IMR-90 (cell line): ENCODE measurements around the gene ASTN2. TPM values are rescaled to one million over a fixed set of nuclear protein-coding genes. Genes with fewer than 3 reads are reported as not detected.

Source experiments
- ATAC-seq: fragments of 200-7000 bp; cut with Tn5 transposase; 2 replicates; pipeline ENCODE4 v1.9.1; 2020; ENCODE audit warnings: low read depth, mild to moderate bottlenecking, moderate library complexity
- BruUV-seq: library from RNA; stranded (reverse); fragments of 400-500 nt; replicated peaks from 2 replicates; lab custom pipeline; 2021; lab: Mats Ljungman, UMichigan
- CTCF ChIA-PET: fragments of 300-600 bp; formaldehyde crosslinking; extraction: SDS; loops from one replicate; lab custom pipeline; 2021; ENCODE audit warnings: antibody characterized with exemption; lab: Yijun Ruan, JAX
- POLR2A ChIA-PET: fragments of 300-600 bp; sonication (Branson Sonifier 250); formaldehyde crosslinking; loops from one replicate; lab custom pipeline; 2022; ENCODE audit warnings: antibody characterized with exemption; ENCODE audit not compliant: unreplicated experiment; lab: Charles Lee
- DNase-seq: peaks from one replicate; pipeline ENCODE4 v3.0.0; 2013
- H2AFZ ChIP-seq: replicated peaks from 2 replicates; pipeline ENCODE3; 2013; ENCODE audit warnings: low read length, mild to moderate bottlenecking; ENCODE audit not compliant: poor library complexity
- H2AK5ac ChIP-seq: 2 replicates; pipeline ENCODE4 v1.6.1; 2013; ENCODE audit warnings: low read depth, low read length, inconsistent platforms
- H2AK9ac ChIP-seq: replicated peaks from 2 replicates; pipeline ENCODE3; 2013; ENCODE audit warnings: mild to moderate bottlenecking, low read depth, low read length, moderate library complexity; ENCODE audit not compliant: poor library complexity
- H2BK120ac ChIP-seq: 2 replicates; pipeline ENCODE4 v1.6.1; 2013; ENCODE audit warnings: low read depth, low read length, inconsistent platforms
- H2BK15ac ChIP-seq: 3 replicates; pipeline ENCODE4 v1.6.1; 2013; ENCODE audit warnings: low read depth, low read length, inconsistent platforms
- H2BK20ac ChIP-seq: 2 replicates; pipeline ENCODE4 v1.6.1; 2013; ENCODE audit warnings: low read depth, mild to moderate bottlenecking, inconsistent platforms, low read length, moderate library complexity
- H2BK5ac ChIP-seq: 2 replicates; pipeline ENCODE4 v1.6.1; 2013; ENCODE audit warnings: mild to moderate bottlenecking, low read depth, low read length, inconsistent platforms; ENCODE audit not compliant: poor library complexity, severe bottlenecking
- H3K14ac ChIP-seq: replicated peaks from 2 replicates; pipeline ENCODE4 v1.6.1; 2013; ENCODE audit warnings: low read depth, low read length, inconsistent platforms
- H3K18ac ChIP-seq: 2 replicates; pipeline ENCODE4 v1.6.1; 2013; ENCODE audit warnings: low read depth, low read length, control low read depth
- H3K23ac ChIP-seq: 2 replicates; pipeline ENCODE4 v1.6.1; 2013; ENCODE audit warnings: low read depth, low read length, inconsistent platforms
- H3K27ac ChIP-seq: 2 replicates; pipeline ENCODE4 v1.5.1; 2013; ENCODE audit warnings: mild to moderate bottlenecking, control low read depth, low read length; ENCODE audit not compliant: insufficient read depth
- H3K27me3 ChIP-seq: 2 replicates; pipeline ENCODE4 v1.6.1; 2013; ENCODE audit warnings: low read length; ENCODE audit not compliant: control insufficient read depth, insufficient read depth
- H3K36me3 ChIP-seq: 2 replicates; pipeline ENCODE4 v1.6.1; 2013; ENCODE audit warnings: low read length, mixed read lengths; ENCODE audit not compliant: control insufficient read depth, insufficient read depth
- H3K4ac ChIP-seq: 2 replicates; pipeline ENCODE4 v1.6.1; 2013; ENCODE audit warnings: low read depth, low read length, inconsistent platforms
- H3K4me1 ChIP-seq: 2 replicates; pipeline ENCODE4 v1.6.1; 2013; ENCODE audit warnings: low read length, mixed read lengths; ENCODE audit not compliant: control insufficient read depth, insufficient read depth
- H3K4me2 ChIP-seq: 2 replicates; pipeline ENCODE4 v1.6.1; 2013; ENCODE audit warnings: low read depth, mild to moderate bottlenecking, control low read depth, low read length, moderate library complexity
- H3K4me3 ChIP-seq: 2 replicates; pipeline ENCODE4 v1.5.1; 2013; ENCODE audit warnings: low read depth, mild to moderate bottlenecking, control low read depth, low read length, moderate library complexity; ENCODE audit not compliant: insufficient read depth
- H3K56ac ChIP-seq: 2 replicates; pipeline ENCODE4 v1.6.1; 2013; ENCODE audit warnings: low read length, inconsistent platforms; ENCODE audit not compliant: insufficient read depth; ENCODE audit errors: extremely low read depth
- H3K79me1 ChIP-seq, 2 experiments: 2 replicates each; pipeline ENCODE4 v1.6.1; 2013; ENCODE audit warnings: low read length in 2 of 2, inconsistent platforms in 1 of 2, low read depth in 1 of 2
- H3K9ac ChIP-seq: 2 replicates; pipeline ENCODE4 v1.6.1; 2013; ENCODE audit warnings: low read depth, low read length, control low read depth
- H3K9me1 ChIP-seq: 2 replicates; pipeline ENCODE4 v1.6.1; 2013; ENCODE audit warnings: low read length, inconsistent platforms; ENCODE audit not compliant: insufficient read depth
- H3K9me3 ChIP-seq: 2 replicates; pipeline ENCODE4 v1.6.1; 2013; ENCODE audit warnings: low read length; ENCODE audit not compliant: control insufficient read depth, insufficient read depth
- H4K20me1 ChIP-seq: 2 replicates; pipeline ENCODE4 v1.6.1; 2013; ENCODE audit warnings: low read length, inconsistent platforms; ENCODE audit not compliant: insufficient read depth
- H4K5ac ChIP-seq: 2 replicates; pipeline ENCODE4 v1.6.1; 2013; ENCODE audit warnings: mild to moderate bottlenecking, low read depth, low read length, control low read depth
- H4K8ac ChIP-seq, 2 experiments: 2 replicates each; pipeline ENCODE4 v1.6.1; 2013; ENCODE audit warnings: low read depth in 2 of 2, low read length in 2 of 2, control low read depth in 1 of 2, inconsistent platforms in 1 of 2
- H4K91ac ChIP-seq: 2 replicates; pipeline ENCODE4 v1.6.1; 2013; ENCODE audit warnings: low read depth, low read length, inconsistent platforms; ENCODE audit not compliant: insufficient read depth
- BHLHE40 ChIP-seq: fragments of 150-350 bp; IDR thresholded peaks from 2 replicates; pipeline ENCODE4 v1.6.1; 2016; ENCODE audit warnings: mild to moderate bottlenecking, low read depth, low read length
- CEBPB ChIP-seq: IDR thresholded peaks from 2 replicates; pipeline ENCODE4 v1.6.1; 2012; ENCODE audit warnings: low read depth, low read length, improper control_type of control experiment
- CTCF ChIP-seq: conservative IDR thresholded peaks from 2 replicates; pipeline ENCODE4 v1.5.1; 2012; ENCODE audit warnings: mild to moderate bottlenecking, low read depth, low read length, improper control_type of control experiment
- FOS ChIP-seq: fragments of 150-350 bp; IDR thresholded peaks from 2 replicates; pipeline ENCODE4 v1.6.1; 2016; ENCODE audit warnings: low read depth, low read length
- MAFK ChIP-seq: IDR thresholded peaks from 2 replicates; pipeline ENCODE4 v1.6.1; 2012; ENCODE audit warnings: low read depth, low read length, improper control_type of control experiment
- MAZ ChIP-seq: IDR thresholded peaks from 2 replicates; pipeline ENCODE4 v1.6.1; 2012; ENCODE audit warnings: low read depth, mild to moderate bottlenecking, low read length, improper control_type of control experiment, moderate library complexity, borderline replicate concordance
- MXI1 ChIP-seq: IDR thresholded peaks from 2 replicates; pipeline ENCODE4 v1.6.1; 2012; ENCODE audit warnings: low read depth, mild to moderate bottlenecking, low read length, moderate library complexity, borderline replicate concordance
- RAD21 ChIP-seq: IDR thresholded peaks from 2 replicates; pipeline ENCODE4 v1.6.1; 2012; ENCODE audit warnings: low read length, improper control_type of control experiment
- RFX5 ChIP-seq: IDR thresholded peaks from 2 replicates; pipeline ENCODE4 v1.8.0; 2012; ENCODE audit warnings: low read depth, mild to moderate bottlenecking, low read length, moderate library complexity
- SMC3 ChIP-seq: fragments of 150-350 bp; IDR thresholded peaks from 2 replicates; pipeline ENCODE4 v1.6.1; 2016; ENCODE audit warnings: low read depth, mild to moderate bottlenecking, antibody characterized with exemption, low read length, moderate library complexity
- WGBS, 2 experiments: methylation state at CpG; one replicate each; pipeline versions ENCODE4 v1.1.5 to v1.1.7; 2013; ENCODE audit warnings: missing lambda C conversion rate in 2 of 2; ENCODE audit not compliant: insufficient read length in 1 of 2; ENCODE audit errors: extremely low coverage in 2 of 2; 5-methylcytosine and 5-hydroxymethylcytosine counted together
- dilution Hi-C: fragments of 300-500 bp; cut with HindIII; formaldehyde crosslinking; loops from one replicate; pipeline ENCODE4 v1.14.3; 2018; ENCODE audit warnings: low sequenced_read_pairs; ENCODE audit not compliant: unreplicated experiment
- in situ Hi-C: fragments of 300-500 bp; cut with MboI; formaldehyde crosslinking; loops from 3 replicates; pipeline ENCODE4 v1.14.3; 2019; ENCODE audit warnings: low sequenced_read_pairs, inconsistent platforms, mixed read lengths
- intact Hi-C: fragments of 100-400 bp; cut with micrococcal nuclease; formaldehyde crosslinking; loops from 2 replicates; pipeline ENCODE4 v1.10.0; 2022
- polyA plus RNA-seq, 3 experiments: library from polyadenylated mRNA; depleted of rRNA; stranded (reverse); fragments of >200 nt; gene quantifications; 2 replicates each; pipeline ENCODE4 v1.2.3, GENCODE V29; 2012; ENCODE audit warnings: low replicate concordance in 1 of 3
- total RNA-seq: library from RNA; depleted of rRNA; stranded (reverse); fragments of >200 nt; gene quantifications from 2 replicates; pipeline ENCODE4 v1.2.3, GENCODE V29; 2012
- TF ChIP-seq, protein P1 (sequence below): fragments of 150-350 bp; IDR thresholded peaks from 2 replicates; pipeline ENCODE4 v1.6.1; 2016; ENCODE audit warnings: low read depth, mild to moderate bottlenecking, low read length, moderate library complexity, borderline replicate concordance

Gene ASTN2
- total and polyA plus RNA-seq, 2 of the 4 experiments (the other 2 are of a cell fraction): 3.8 to 6.8 TPM

- intact Hi-C loops: no loop called here
- Histone ChIP-seq H3K56ac (no peak overlapping the region), H3K4me2 (no peak overlapping the region), H4K91ac (no peak overlapping the region), H3K23ac (no peak overlapping the region), H3K18ac (no peak overlapping the region), H3K9ac (no peak overlapping the region), H3K27ac (no peak overlapping the region), H4K5ac (no peak overlapping the region), H3K9me1 (no peaks in the 10 kb centered on the region), H2AFZ (no peak overlapping the region), H4K20me1 (no peaks in the 10 kb centered on the region), H3K27me3 (no peaks in the 10 kb centered on the region), H3K4me1 (no peaks in the 10 kb centered on the region), H3K4me3 (no peak overlapping the region), H2BK15ac (no peak overlapping the region), H2BK20ac (no peak overlapping the region), H3K14ac (no peak overlapping the region), H3K79me1 (no peaks in the 10 kb centered on the region), H2BK120ac (no peak overlapping the region), H3K36me3 (no peaks in the 10 kb centered on the region), H2AK9ac (no peak overlapping the region), H3K4ac (no peak overlapping the region), H4K8ac (no peak overlapping the region), H3K9me3 (no peaks in the 10 kb centered on the region), H2BK5ac (no peak overlapping the region), H2AK5ac (no peak overlapping the region)
- dilution Hi-C loops: no loop called here
- DNase-seq (no peak), ATAC-seq (no peak)
- TF ChIP-seq MAZ (no peak), FOS (no peak), RAD21 (no peak), CEBPB (no peak), MAFK (no peak), CTCF (no peak), MXI1 (no peak), BHLHE40 (no peak), RFX5 (no peak), SMC3 (no peak)
- TF ChIP-seq, protein P1, sequence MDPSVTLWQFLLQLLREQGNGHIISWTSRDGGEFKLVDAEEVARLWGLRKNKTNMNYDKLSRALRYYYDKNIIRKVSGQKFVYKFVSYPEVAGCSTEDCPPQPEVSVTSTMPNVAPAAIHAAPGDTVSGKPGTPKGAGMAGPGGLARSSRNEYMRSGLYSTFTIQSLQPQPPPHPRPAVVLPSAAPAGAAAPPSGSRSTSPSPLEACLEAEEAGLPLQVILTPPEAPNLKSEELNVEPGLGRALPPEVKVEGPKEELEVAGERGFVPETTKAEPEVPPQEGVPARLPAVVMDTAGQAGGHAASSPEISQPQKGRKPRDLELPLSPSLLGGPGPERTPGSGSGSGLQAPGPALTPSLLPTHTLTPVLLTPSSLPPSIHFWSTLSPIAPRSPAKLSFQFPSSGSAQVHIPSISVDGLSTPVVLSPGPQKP: no peak
- in situ Hi-C loops: no loop called here
- ChIA-PET CTCF (no interaction called here), POLR2A (no interaction called here)
- no TSS peak for BruUV-seq
- no CpG with 5 or more reads among the region's 4 CpGs for WGBS, 2 experiments
Observed at GRCh38 chr9:117013440-117013995, 401.3 kb downstream of the ASTN2 start.
